Right atrium auricular region (tissue), 2 donors: ENCODE data around the gene HOXA3. TPM values are rescaled to one million over a fixed set of nuclear protein-coding genes. Genes with fewer than 3 reads are reported as not detected.

Source experiments
- DNase-seq: peaks from one replicate; pipeline ENCODE4 v3.0.0-alpha.2; 2019; ENCODE audit warnings: low spot score
- H3K27ac ChIP-seq, 2 donors: fragments of 200-600 bp; sonication (generic); 1 replicate in 1 of 2; 2 replicates in 1 of 2; pipeline ENCODE4 v1.5.1; 2016 to 2019
- H3K27me3 ChIP-seq, 2 donors: fragments of 200-600 bp; sonication (generic); one replicate each; pipeline versions ENCODE4 v1.5.1 to v1.6.0; 2017 to 2019
- H3K36me3 ChIP-seq: fragments of 200-600 bp; sonication (generic); one replicate; pipeline ENCODE4 v1.5.1; 2016
- H3K4me1 ChIP-seq, 2 donors: fragments of 200-600 bp; sonication (generic); one replicate each; pipeline versions ENCODE4 v1.5.1 to v1.6.0; 2017 to 2019
- H3K4me3 ChIP-seq, 2 donors: fragments of 200-600 bp; sonication (generic); 1 replicate in 1 of 2; 2 replicates in 1 of 2; pipeline ENCODE4 v1.5.1; 2017 to 2019; ENCODE audit warnings: mild to moderate bottlenecking in 1 of 2, moderate library complexity in 1 of 2
- H3K9me3 ChIP-seq, 2 donors: fragments of 200-600 bp; sonication (generic); one replicate each; pipeline ENCODE4 v1.5.1; 2019
- total RNA-seq, 2 donors: library from RNA; depleted of rRNA; stranded (reverse); fragments of >200 nt; gene quantifications; one replicate each; pipeline ENCODE4 v1.1.0, GENCODE V29; 2016
- TF ChIP-seq, protein P1 (sequence below), 2 donors: fragments of 200-600 bp; sonication (generic); IDR thresholded peaks; one replicate each; pipeline ENCODE4 v1.5.1; 2019; ENCODE audit warnings: antibody characterized with exemption in 2 of 2

HOXA3 gene
- total RNA-seq, 2 donors from 2014 or later: 0.28 to 0.30 TPM

DNA sequence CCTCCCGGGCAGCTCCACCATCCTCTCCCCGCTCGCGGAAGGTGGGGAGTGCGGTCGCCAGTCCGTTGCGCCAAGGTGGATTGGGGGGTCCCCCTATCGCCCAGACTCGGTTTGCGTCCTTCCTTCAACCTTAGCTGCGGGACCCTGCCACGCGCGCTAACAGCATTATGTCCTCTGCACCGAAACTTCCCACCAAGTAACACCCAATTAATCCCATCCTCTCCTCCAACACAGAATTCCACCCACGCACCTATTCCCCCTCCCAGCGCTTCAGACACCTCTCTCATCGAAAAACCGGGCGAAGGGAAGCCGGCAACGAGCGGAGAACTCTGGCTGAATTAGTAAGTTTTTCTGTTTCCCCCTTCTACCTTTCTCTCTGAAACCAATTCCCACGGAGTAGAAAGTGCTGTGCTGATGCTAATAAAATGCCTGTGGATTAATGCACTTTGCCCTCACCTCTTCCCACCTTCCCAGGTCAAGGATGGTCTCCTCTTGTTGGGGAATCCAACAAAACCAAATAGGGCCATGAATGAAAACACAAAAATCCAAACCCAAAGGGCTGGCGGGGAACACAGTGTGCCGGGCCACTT is 947 bp downstream of the HOXA3 start:
- no peak for DNase-seq
- no peaks in the 10 kb centered on the region for H3K36me3 ChIP-seq
- TF ChIP-seq, protein P1, sequence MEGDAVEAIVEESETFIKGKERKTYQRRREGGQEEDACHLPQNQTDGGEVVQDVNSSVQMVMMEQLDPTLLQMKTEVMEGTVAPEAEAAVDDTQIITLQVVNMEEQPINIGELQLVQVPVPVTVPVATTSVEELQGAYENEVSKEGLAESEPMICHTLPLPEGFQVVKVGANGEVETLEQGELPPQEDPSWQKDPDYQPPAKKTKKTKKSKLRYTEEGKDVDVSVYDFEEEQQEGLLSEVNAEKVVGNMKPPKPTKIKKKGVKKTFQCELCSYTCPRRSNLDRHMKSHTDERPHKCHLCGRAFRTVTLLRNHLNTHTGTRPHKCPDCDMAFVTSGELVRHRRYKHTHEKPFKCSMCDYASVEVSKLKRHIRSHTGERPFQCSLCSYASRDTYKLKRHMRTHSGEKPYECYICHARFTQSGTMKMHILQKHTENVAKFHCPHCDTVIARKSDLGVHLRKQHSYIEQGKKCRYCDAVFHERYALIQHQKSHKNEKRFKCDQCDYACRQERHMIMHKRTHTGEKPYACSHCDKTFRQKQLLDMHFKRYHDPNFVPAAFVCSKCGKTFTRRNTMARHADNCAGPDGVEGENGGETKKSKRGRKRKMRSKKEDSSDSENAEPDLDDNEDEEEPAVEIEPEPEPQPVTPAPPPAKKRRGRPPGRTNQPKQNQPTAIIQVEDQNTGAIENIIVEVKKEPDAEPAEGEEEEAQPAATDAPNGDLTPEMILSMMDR (IDR thresholded peaks at IDR 0.05): no peak
- no peak overlapping the region for H3K27ac ChIP-seq
- H3K27me3 ChIP-seq: peaks cover 59 to 97% of the 10 kb centered on the region in 2 donors
- H3K9me3 ChIP-seq: no peaks in the 10 kb centered on the region
- H3K4me3 ChIP-seq: peak overlapping the region in 1 of 2 donors; percentile 30
- H3K4me1 ChIP-seq: peaks cover 0 to 63% of the 10 kb centered on the region in 2 donors

DNA sequence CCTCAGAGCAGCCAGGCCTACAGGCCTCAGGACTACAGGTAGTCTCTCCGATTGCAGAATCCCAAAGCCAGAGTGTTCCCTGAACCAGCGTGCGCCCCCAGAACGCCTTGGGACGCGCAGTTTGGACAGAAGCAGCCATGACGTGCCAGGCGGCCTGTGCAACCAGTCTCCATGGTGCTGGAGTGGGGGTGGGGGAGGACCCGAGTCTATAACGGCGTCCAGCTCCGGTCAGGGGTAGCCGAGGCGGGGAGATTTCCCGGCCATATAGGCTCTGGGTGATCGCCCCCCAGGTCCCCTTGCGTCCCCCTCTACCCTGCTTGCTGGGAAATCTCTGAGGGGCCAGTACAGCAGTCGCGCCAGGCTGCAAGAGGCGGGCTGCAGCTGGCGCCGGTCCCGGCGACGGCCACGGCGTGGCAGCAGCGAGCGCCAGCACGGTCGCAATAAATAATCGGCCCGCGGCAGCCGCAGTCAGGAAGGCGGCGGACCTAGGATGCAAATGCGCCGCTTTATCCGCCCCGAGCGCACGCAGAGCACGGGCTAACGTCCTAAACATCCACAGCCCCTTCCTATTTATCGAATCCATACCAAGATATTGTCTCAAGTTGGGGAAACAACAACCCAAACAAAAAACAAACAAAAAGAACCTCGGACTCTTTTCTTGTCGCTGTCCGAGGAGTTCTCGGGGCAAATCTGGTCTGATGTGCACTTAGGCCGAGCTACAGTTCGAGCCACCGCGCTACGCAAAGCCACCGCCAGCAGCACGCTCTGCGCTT is 1.6 kb downstream of the HOXA3 start:
- H3K4me1 ChIP-seq: peaks cover 0 to 56% of the 10 kb centered on the region in 2 donors
- no peak overlapping the region for H3K27ac ChIP-seq
- no peaks in the 10 kb centered on the region for H3K9me3 ChIP-seq
- no peak for DNase-seq
- H3K36me3 ChIP-seq: no peaks in the 10 kb centered on the region
- peaks cover 55 to 97% of the 10 kb centered on the region in 2 donors for H3K27me3 ChIP-seq
- TF ChIP-seq, protein P1 (IDR thresholded peaks at IDR 0.05): peak; percentile 82 to 91
- peak overlapping the region in 1 of 2 donors; percentile 30 for H3K4me3 ChIP-seq

DNA sequence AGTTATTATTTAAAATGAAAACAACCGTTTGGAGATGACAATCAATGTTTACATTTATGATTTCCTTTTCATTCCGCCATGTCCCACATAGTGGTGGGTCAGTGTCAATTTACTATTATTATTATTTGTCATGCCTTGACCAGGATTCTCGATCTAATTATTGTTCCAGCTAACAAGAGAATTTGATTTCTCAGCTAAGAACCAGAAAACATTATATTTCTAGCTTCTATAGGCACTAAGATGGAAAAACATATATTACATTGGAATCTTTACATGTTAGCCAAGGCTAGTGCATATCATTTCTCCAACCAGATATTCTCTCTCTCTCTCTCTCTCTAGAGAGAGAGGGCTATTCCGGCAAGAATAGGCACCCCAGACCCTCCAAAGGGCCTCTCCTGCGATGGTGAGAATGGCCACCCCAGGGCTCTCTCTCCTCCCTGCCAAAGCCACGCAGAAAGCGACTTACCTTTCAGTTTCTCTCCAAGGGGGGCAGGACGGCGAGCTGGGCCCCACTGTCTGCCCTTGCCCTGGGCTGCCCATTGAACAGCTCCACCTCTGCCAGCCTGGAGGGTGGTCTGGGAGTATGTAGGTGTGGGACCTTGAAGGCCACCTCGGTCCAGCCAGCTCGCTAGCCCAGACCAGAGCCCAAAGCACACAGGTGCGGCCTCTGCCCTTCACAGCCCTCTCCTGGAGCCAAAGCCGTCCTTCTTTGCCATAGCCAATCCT is 2.4 kb downstream of the HOXA3 start:
- Histone ChIP-seq H3K27me3 (peaks cover 53 to 97% of the 10 kb centered on the region in 2 donors), H3K27ac (no peak overlapping the region), H3K4me3 (no peak overlapping the region), H3K4me1 (peaks cover 0 to 56% of the 10 kb centered on the region in 2 donors), H3K9me3 (no peaks in the 10 kb centered on the region), H3K36me3 (no peaks in the 10 kb centered on the region)
- DNase-seq: no peak
- TF ChIP-seq, protein P1 (IDR thresholded peaks at IDR 0.05): no peak

DNA sequence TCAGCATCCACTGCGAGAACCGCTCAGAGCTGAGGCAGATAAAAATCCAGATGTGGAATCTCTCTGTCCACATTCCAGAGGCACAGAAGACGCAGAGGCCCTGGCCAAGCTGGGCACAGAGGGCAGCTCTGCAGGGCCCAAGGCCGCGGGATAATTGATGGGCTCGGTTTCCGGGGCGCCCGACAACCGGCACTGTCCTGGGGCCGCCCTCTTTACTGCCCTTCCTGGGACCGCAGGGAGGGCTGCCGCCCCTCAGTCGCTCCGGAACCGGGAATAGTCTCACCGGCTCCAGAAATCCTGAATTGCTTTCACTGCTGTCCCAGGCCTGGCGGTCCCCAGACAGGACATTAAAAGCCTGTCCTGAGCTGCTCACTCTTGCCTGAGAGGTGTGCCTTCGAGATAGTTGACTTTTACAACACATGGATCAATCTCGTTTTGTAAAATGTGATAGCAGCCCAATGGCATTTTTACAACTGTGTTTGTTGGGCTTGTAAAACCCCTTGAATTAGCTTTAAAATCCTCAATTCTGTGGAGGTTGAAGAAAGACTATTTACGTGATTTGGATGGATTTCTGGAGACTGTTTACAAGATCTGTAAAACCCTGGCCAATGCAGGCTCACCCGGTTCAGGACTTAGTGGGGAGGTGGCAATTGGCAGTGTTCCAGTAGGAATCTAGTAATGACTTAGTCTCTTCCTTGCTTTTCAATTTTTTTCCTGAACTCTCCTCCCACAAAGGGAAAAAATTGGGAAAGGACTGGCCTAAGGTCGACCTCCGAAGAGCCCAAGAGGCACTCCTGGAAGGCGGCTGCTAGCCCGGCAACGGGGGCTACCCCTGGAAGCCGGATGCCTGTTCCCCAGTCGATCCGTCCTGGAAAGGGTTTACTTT is 3.4 kb downstream of the HOXA3 start:
- DNase-seq: no peak
- Histone ChIP-seq H3K27ac (no peak overlapping the region), H3K36me3 (no peaks in the 10 kb centered on the region), H3K4me3 (no peak overlapping the region), H3K9me3 (no peaks in the 10 kb centered on the region), H3K4me1 (peaks cover 0 to 57% of the 10 kb centered on the region in 2 donors), H3K27me3 (peaks cover 57 to 97% of the 10 kb centered on the region in 2 donors)
- TF ChIP-seq, protein P1 (IDR thresholded peaks at IDR 0.05): no peak

DNA sequence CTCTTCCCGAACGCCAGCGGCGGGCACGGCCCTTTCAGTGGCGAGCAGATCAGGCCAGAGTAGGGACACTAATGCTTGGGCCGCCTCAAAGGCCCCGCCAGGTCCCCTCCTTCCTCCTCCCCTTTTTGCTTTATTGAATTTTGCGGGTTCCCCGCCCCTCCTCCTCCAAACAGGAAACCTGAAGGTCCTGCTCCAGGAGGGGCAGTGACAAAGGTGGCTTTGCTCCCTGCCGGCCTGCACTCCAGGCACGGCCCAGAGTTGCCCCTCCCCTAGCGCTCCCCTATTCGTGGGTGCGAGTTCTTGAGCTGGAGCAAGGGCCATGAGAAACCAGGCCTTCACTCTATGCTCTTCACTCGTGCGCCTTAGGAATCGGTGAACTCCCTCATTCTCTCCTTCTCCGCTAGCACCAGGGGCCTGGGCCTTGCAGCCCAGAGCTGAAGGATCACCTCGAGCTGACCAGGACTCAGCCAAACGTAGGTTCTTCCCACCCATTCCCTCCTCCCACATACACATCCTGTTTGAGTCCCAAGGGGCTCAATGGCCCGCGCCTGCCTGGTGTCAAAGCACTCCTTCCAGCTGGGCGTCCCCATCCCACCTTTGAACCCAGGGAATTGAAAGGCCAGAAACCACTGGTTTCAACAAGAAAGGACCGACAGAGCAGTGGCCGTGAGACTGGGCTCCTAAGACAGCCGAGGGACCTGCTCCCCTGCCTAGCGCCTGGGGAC is 4.2 kb downstream of the HOXA3 start:
- H3K27ac ChIP-seq: no peak overlapping the region
- no peaks in the 10 kb centered on the region for H3K9me3 ChIP-seq
- no peaks in the 10 kb centered on the region for H3K36me3 ChIP-seq
- peak overlapping the region in 1 of 2 donors; percentile 34 for H3K4me3 ChIP-seq
- DNase-seq: no peak
- peaks cover 52 to 95% of the 10 kb centered on the region in 2 donors for H3K27me3 ChIP-seq
- H3K4me1 ChIP-seq: peaks cover 0 to 66% of the 10 kb centered on the region in 2 donors
- TF ChIP-seq, protein P1 (IDR thresholded peaks at IDR 0.05): no peak
